Stimulated activated naive CD8-positive, alpha-beta T cell treated with anti-CD3 and anti-CD28 coated beads, Interleukin-15, amount 100 ng/mL, for 72 hours (primary cell): ENCODE data around the gene ROR1.

ENCODE experiments used
- ATAC-seq: fragments of 150-1000 bp; cut with Tn5 transposase; 2 replicates; pipeline ENCODE4 v1.10.0; 2021; ENCODE audit warnings: mild to moderate bottlenecking, moderate library complexity
- DNase-seq, 2 donors: peaks; one replicate each; pipeline ENCODE4 v3.0.0; 2021 to 2022
- H3K27ac Mint-ChIP-seq, 2 donors: one replicate each; pipeline ENCODE4 v1.8.0; 2022; ENCODE audit warnings: mild to moderate bottlenecking in 2 of 2, mixed read lengths in 2 of 2, moderate library complexity in 2 of 2
- H3K27me3 Mint-ChIP-seq: one replicate; pipeline ENCODE4 v1.8.0; 2022; ENCODE audit warnings: mixed read lengths
- H3K4me1 Mint-ChIP-seq: one replicate; pipeline ENCODE4 v1.8.0; 2022; ENCODE audit warnings: mild to moderate bottlenecking, mixed read lengths
- H3K4me3 Mint-ChIP-seq, 2 donors: one replicate each; pipeline ENCODE4 v1.8.0; 2022; ENCODE audit warnings: mild to moderate bottlenecking in 2 of 2, mixed read lengths in 2 of 2, moderate library complexity in 1 of 2
- H3K9me3 Mint-ChIP-seq, 2 donors: one replicate each; pipeline ENCODE4 v1.8.0; 2022; ENCODE audit warnings: mixed read lengths in 2 of 2

The ROR1 gene

GRCh38 chr1:64062529-64062928 lies 288.7 kb downstream of the ROR1 start:
- Mint-ChIP-seq H3K27ac (no peak overlapping the region), H3K4me3 (no peak overlapping the region)

GRCh38 chr1:64062941-64063581 lies 289.2 kb downstream of the ROR1 start:
- Mint-ChIP-seq H3K27me3 (peaks cover 27% of the 10 kb centered on the region), H3K27ac (no peak overlapping the region), H3K4me1 (no peaks in the 10 kb centered on the region), H3K4me3 (no peak overlapping the region), H3K9me3 (no peaks in the 10 kb centered on the region)
- DNase-seq (no peak), ATAC-seq (no peak)

More at GRCh38 chr1:64062529-64062928, 288.7 kb downstream of the ROR1 start:
- ATAC-seq (no peak), DNase-seq (no peak)
- Mint-ChIP-seq H3K4me1 (no peaks in the 10 kb centered on the region), H3K27me3 (peaks cover 27% of the 10 kb centered on the region), H3K9me3 (no peaks in the 10 kb centered on the region)

GRCh38 chr1:64065571-64065970 lies 291.8 kb downstream of the ROR1 start:
- ATAC-seq = no peak
- peaks cover 21% of the 10 kb centered on the region for H3K27me3 Mint-ChIP-seq
- H3K4me1 Mint-ChIP-seq = no peaks in the 10 kb centered on the region
- no peak for DNase-seq
- H3K27ac Mint-ChIP-seq = no peak overlapping the region
- H3K4me3 Mint-ChIP-seq = no peak overlapping the region
- no peaks in the 10 kb centered on the region for H3K9me3 Mint-ChIP-seq

- Mint-ChIP-seq H3K27me3 (no peaks in the 10 kb centered on the region), H3K4me3 (no peak overlapping the region), H3K9me3 (no peaks in the 10 kb centered on the region), H3K4me1 (no peaks in the 10 kb centered on the region), H3K27ac (no peak overlapping the region)
- no peak for ATAC-seq
- DNase-seq = no peak
Observed at GRCh38 chr1:64072089-64072793, 298.4 kb downstream of the ROR1 start.

GRCh38 chr1:64073705-64074104 lies 299.9 kb downstream of the ROR1 start:
- no peak overlapping the region for H3K27ac Mint-ChIP-seq
- no peaks in the 10 kb centered on the region for H3K9me3 Mint-ChIP-seq
- ATAC-seq (no peak), DNase-seq (no peak)
- H3K4me1 Mint-ChIP-seq = no peaks in the 10 kb centered on the region
- no peaks in the 10 kb centered on the region for H3K27me3 Mint-ChIP-seq
- H3K4me3 Mint-ChIP-seq = no peak overlapping the region

GRCh38 chr1:64074767-64075166 lies 300.9 kb downstream of the ROR1 start:
- Mint-ChIP-seq H3K27me3 (no peaks in the 10 kb centered on the region), H3K9me3 (no peaks in the 10 kb centered on the region), H3K27ac (no peak overlapping the region), H3K4me3 (no peak overlapping the region), H3K4me1 (no peaks in the 10 kb centered on the region)
- no peak for ATAC-seq
- no peak for DNase-seq

GRCh38 chr1:64077281-64077940 lies 303.6 kb downstream of the ROR1 start:
- ATAC-seq (no peak), DNase-seq (no peak)
- no peaks in the 10 kb centered on the region for H3K9me3 Mint-ChIP-seq
- H3K4me1 Mint-ChIP-seq = no peaks in the 10 kb centered on the region
- H3K27ac Mint-ChIP-seq = no peak overlapping the region
- H3K4me3 Mint-ChIP-seq = no peak overlapping the region
- H3K27me3 Mint-ChIP-seq = no peaks in the 10 kb centered on the region

GRCh38 chr1:64080941-64081562 lies 307.2 kb downstream of the ROR1 start:
- no peak for DNase-seq
- H3K27me3 Mint-ChIP-seq = no peaks in the 10 kb centered on the region
- no peak overlapping the region for H3K27ac Mint-ChIP-seq
- H3K4me3 Mint-ChIP-seq = no peak overlapping the region
- no peak for ATAC-seq
- no peaks in the 10 kb centered on the region for H3K4me1 Mint-ChIP-seq
- no peaks in the 10 kb centered on the region for H3K9me3 Mint-ChIP-seq

- Mint-ChIP-seq H3K27me3 (no peaks in the 10 kb centered on the region), H3K9me3 (no peaks in the 10 kb centered on the region), H3K27ac (no peak overlapping the region), H3K4me1 (no peaks in the 10 kb centered on the region), H3K4me3 (no peak overlapping the region)
- DNase-seq (no peak), ATAC-seq (no peak)
Observed at GRCh38 chr1:64082459-64082858, 308.6 kb downstream of the ROR1 start.

- no peak overlapping the region for H3K27ac Mint-ChIP-seq
- no peak for ATAC-seq
- H3K27me3 Mint-ChIP-seq = no peaks in the 10 kb centered on the region
- H3K4me3 Mint-ChIP-seq = no peak overlapping the region
- H3K9me3 Mint-ChIP-seq = no peaks in the 10 kb centered on the region
- no peak for DNase-seq
- H3K4me1 Mint-ChIP-seq = no peaks in the 10 kb centered on the region
Observed at GRCh38 chr1:64084451-64084850, 310.6 kb downstream of the ROR1 start.

GRCh38 chr1:64087768-64088167 lies 314.0 kb downstream of the ROR1 start:
- Mint-ChIP-seq H3K27me3 (peaks cover 7% of the 10 kb centered on the region), H3K9me3 (no peaks in the 10 kb centered on the region), H3K4me3 (no peak overlapping the region), H3K27ac (no peak overlapping the region), H3K4me1 (no peaks in the 10 kb centered on the region)
- no peak for ATAC-seq
- no peak for DNase-seq

- Mint-ChIP-seq H3K4me1 (no peaks in the 10 kb centered on the region), H3K27me3 (peaks cover 14% of the 10 kb centered on the region), H3K4me3 (no peak overlapping the region), H3K9me3 (no peaks in the 10 kb centered on the region), H3K27ac (no peak overlapping the region)
- no peak for DNase-seq
- ATAC-seq = no peak
Observed at GRCh38 chr1:64090436-64090835, 316.6 kb downstream of the ROR1 start.

- Mint-ChIP-seq H3K27me3 (peaks cover 14% of the 10 kb centered on the region), H3K27ac (no peak overlapping the region), H3K4me3 (no peak overlapping the region), H3K9me3 (no peaks in the 10 kb centered on the region), H3K4me1 (no peaks in the 10 kb centered on the region)
- no peak for DNase-seq
- no peak for ATAC-seq
Observed at GRCh38 chr1:64092851-64093371, 319.1 kb downstream of the ROR1 start.

GRCh38 chr1:64093941-64094340 lies 320.1 kb downstream of the ROR1 start:
- Mint-ChIP-seq H3K4me3 (no peak overlapping the region), H3K4me1 (no peaks in the 10 kb centered on the region), H3K27me3 (peaks cover 14% of the 10 kb centered on the region), H3K9me3 (no peaks in the 10 kb centered on the region), H3K27ac (no peak overlapping the region)
- DNase-seq (no peak), ATAC-seq (no peak)

GRCh38 chr1:64095832-64096231 lies 322.0 kb downstream of the ROR1 start:
- Mint-ChIP-seq H3K4me1 (no peaks in the 10 kb centered on the region), H3K27me3 (peaks cover 14% of the 10 kb centered on the region), H3K4me3 (no peak overlapping the region), H3K9me3 (no peaks in the 10 kb centered on the region), H3K27ac (no peak overlapping the region)
- ATAC-seq (no peak), DNase-seq (no peak)

- H3K27me3 Mint-ChIP-seq = peaks cover 8% of the 10 kb centered on the region
- DNase-seq (no peak), ATAC-seq (no peak)
- no peak overlapping the region for H3K4me3 Mint-ChIP-seq
- H3K4me1 Mint-ChIP-seq = no peaks in the 10 kb centered on the region
- H3K27ac Mint-ChIP-seq = no peak overlapping the region
- H3K9me3 Mint-ChIP-seq = no peaks in the 10 kb centered on the region
Observed at GRCh38 chr1:64097859-64098258, 324.0 kb downstream of the ROR1 start.
